ENCODE results near the gene ARHGAP1. TPM values are rescaled to one million over a fixed set of nuclear protein-coding genes. Genes with fewer than 3 reads are reported as not detected.

Gene ARHGAP1
- total RNA-seq, 6 experiments from 2014 or later: 26.5 to 46.2 (median 30.9) TPM

- peaks cover 0 to 80% (median 26%) of the 10 kb centered on the region in 4 donors for H3K36me3 ChIP-seq
- 67% methylated on average over 6 of the region's 6 CpGs for WGBS (ENCODE audit: insufficient coverage, low coverage, low lambda C conversion rate, missing lambda C conversion rate)
- intact Hi-C loops (cut with DNase I): no loop called here
- no peaks in the 10 kb centered on the region for H3K27me3 ChIP-seq
- ATAC-seq: no peak
- no peak overlapping the region for H3K4me3 ChIP-seq
- H3K9me3 ChIP-seq: no peaks in the 10 kb centered on the region
- TF ChIP-seq CTCF (IDR thresholded peaks at IDR 0.05): no peak
- TF ChIP-seq POLR2A (IDR thresholded peaks at IDR 0.05): no peak
- no peaks in the 10 kb centered on the region for H3K4me1 ChIP-seq
- no peak overlapping the region for H3K27ac ChIP-seq
- peak in 1 of 3 donors; percentile 19 for DNase-seq
Observed at GRCh38 chr11:46664612-46665011, 35.8 kb downstream of the ARHGAP1 start.

GRCh38 chr11:46663277-46663940 is 37.0 kb downstream of the ARHGAP1 start:
- no peak for ATAC-seq
- no peaks in the 10 kb centered on the region for H3K27me3 ChIP-seq
- peaks cover 0 to 79% (median 23%) of the 10 kb centered on the region in 4 donors for H3K36me3 ChIP-seq
- peak in 1 of 3 donors; percentile 13 for DNase-seq
- WGBS (ENCODE audit: insufficient coverage, low coverage, low lambda C conversion rate, missing lambda C conversion rate): 92% methylated on average over 4 of the region's 4 CpGs
- no peaks in the 10 kb centered on the region for H3K4me1 ChIP-seq
- no peak overlapping the region for H3K4me3 ChIP-seq
- no peak overlapping the region for H3K27ac ChIP-seq
- TF ChIP-seq POLR2A (IDR thresholded peaks at IDR 0.05): no peak
- TF ChIP-seq CTCF (IDR thresholded peaks at IDR 0.05): no peak
- H3K9me3 ChIP-seq: no peaks in the 10 kb centered on the region
- intact Hi-C loops (cut with DNase I): no loop called here

- TF ChIP-seq POLR2A (IDR thresholded peaks at IDR 0.05): no peak
- no peak for TF ChIP-seq CTCF (IDR thresholded peaks at IDR 0.05)
Observed at GRCh38 chr11:46662366-46662765, 38.1 kb downstream of the ARHGAP1 start.

GRCh38 chr11:46661836-46662235 is 38.6 kb downstream of the ARHGAP1 start:
- intact Hi-C loops (cut with DNase I): no loop called here
- no peak for TF ChIP-seq CTCF (IDR thresholded peaks at IDR 0.05)
- no peak for TF ChIP-seq POLR2A (IDR thresholded peaks at IDR 0.05)
- Histone ChIP-seq H3K4me3 (no peak overlapping the region), H3K36me3 (peaks cover 0 to 79% (median 22%) of the 10 kb centered on the region in 4 donors), H3K27me3 (no peaks in the 10 kb centered on the region), H3K27ac (no peak overlapping the region), H3K4me1 (peaks cover 0 to 4% (median 2%) of the 10 kb centered on the region in 4 donors), H3K9me3 (no peaks in the 10 kb centered on the region)
- DNase-seq (no peak), ATAC-seq (no peak)

More at GRCh38 chr11:46662366-46662765, 38.1 kb downstream of the ARHGAP1 start:
- Histone ChIP-seq H3K27me3 (no peaks in the 10 kb centered on the region), H3K27ac (no peak overlapping the region), H3K4me3 (no peak overlapping the region), H3K4me1 (peaks cover 0 to 4% (median 2%) of the 10 kb centered on the region in 4 donors), H3K9me3 (no peaks in the 10 kb centered on the region), H3K36me3 (peaks cover 0 to 75% (median 20%) of the 10 kb centered on the region in 4 donors)
- intact Hi-C loops (cut with DNase I): no loop called here
- ATAC-seq (no peak), DNase-seq (no peak)

Data from right lobe of liver (tissue), 6 donors.